H1 (cell line): ENCODE data around the gene APOBEC3G.

ENCODE experiments used
- CTCF ChIP-seq, 3 experiments: IDR thresholded peaks; 1 replicate in 2 of 3; 2 replicates in 1 of 3; pipeline versions ENCODE4 v1.5.1 to v1.6.1; 2011; ENCODE audit warnings: low read length in 3 of 3, mild to moderate bottlenecking in 3 of 3, inconsistent platforms in 2 of 3, low read depth in 1 of 3, moderate library complexity in 1 of 3; ENCODE audit not compliant: insufficient read depth in 1 of 3; ENCODE audit errors: control extremely low read depth in 1 of 3
- EP300 ChIP-seq, 2 experiments: IDR thresholded peaks; 1 replicate in 1 of 2; 2 replicates in 1 of 2; pipeline ENCODE4 v1.6.1; 2011 to 2012; ENCODE audit warnings: low read depth in 2 of 2, low read length in 2 of 2, mild to moderate bottlenecking in 2 of 2, borderline replicate concordance in 1 of 2, inconsistent platforms in 1 of 2, moderate library complexity in 1 of 2
- EZH2 ChIP-seq: fragments of 200-600 bp; sonication (generic); IDR thresholded peaks from 2 replicates; pipeline ENCODE4 v1.7.1; 2012; ENCODE audit warnings: low read depth, mild to moderate bottlenecking, moderate library complexity, low read length, inconsistent platforms; ENCODE audit not compliant: severe bottlenecking
- GTF2F1 ChIP-seq: IDR thresholded peaks from 2 replicates; pipeline ENCODE4 v1.6.1; 2012; ENCODE audit warnings: low read depth, low read length, improper control_type of control experiment, borderline replicate concordance
- POLR2A ChIP-seq, 2 experiments: IDR thresholded peaks; 1 replicate in 1 of 2; 2 replicates in 1 of 2; pipeline ENCODE4 v1.6.1; 2011; ENCODE audit warnings: low read depth in 2 of 2, low read length in 2 of 2, mild to moderate bottlenecking in 2 of 2; ENCODE audit errors: control extremely low read depth in 1 of 2
- POLR2AphosphoS5 ChIP-seq: IDR thresholded peaks from 2 replicates; pipeline ENCODE4 v1.6.1; 2011; ENCODE audit warnings: low read depth, low read length
- RFX5 ChIP-seq: IDR thresholded peaks from 2 replicates; pipeline ENCODE4 v1.6.1; 2011; ENCODE audit warnings: low read depth, low read length, improper control_type of control experiment, borderline replicate concordance
- RNF2 ChIP-seq: fragments of 200-900, 300-1000 bp; sonication (generic); IDR thresholded peaks from 2 replicates; pipeline ENCODE4 v1.7.1; 2016; ENCODE audit warnings: borderline replicate concordance, low read depth, mild to moderate bottlenecking, antibody characterized with exemption, low read length; ENCODE audit not compliant: poor library complexity, severe bottlenecking; ENCODE audit errors: missing control alignments
- SIN3A ChIP-seq, 2 experiments: IDR thresholded peaks in 1 of 2; conservative IDR thresholded peaks in 1 of 2; 2 replicates each; pipeline ENCODE4 v1.6.1; 2011 to 2012; ENCODE audit warnings: low read length in 2 of 2, improper control_type of control experiment in 1 of 2, low read depth in 1 of 2, mild to moderate bottlenecking in 1 of 2
- SP2 ChIP-seq: IDR thresholded peaks from 2 replicates; pipeline ENCODE4 v1.6.1; 2012; ENCODE audit warnings: mild to moderate bottlenecking, low read length, inconsistent platforms
- SRF ChIP-seq: IDR thresholded peaks from 2 replicates; pipeline ENCODE4 v1.6.1; 2011; ENCODE audit warnings: mild to moderate bottlenecking, low read depth, low read length, moderate library complexity
- TAF1 ChIP-seq: IDR thresholded peaks from 2 replicates; pipeline ENCODE4 v1.6.1; 2011; ENCODE audit warnings: mild to moderate bottlenecking, low read depth, low read length

DNA sequence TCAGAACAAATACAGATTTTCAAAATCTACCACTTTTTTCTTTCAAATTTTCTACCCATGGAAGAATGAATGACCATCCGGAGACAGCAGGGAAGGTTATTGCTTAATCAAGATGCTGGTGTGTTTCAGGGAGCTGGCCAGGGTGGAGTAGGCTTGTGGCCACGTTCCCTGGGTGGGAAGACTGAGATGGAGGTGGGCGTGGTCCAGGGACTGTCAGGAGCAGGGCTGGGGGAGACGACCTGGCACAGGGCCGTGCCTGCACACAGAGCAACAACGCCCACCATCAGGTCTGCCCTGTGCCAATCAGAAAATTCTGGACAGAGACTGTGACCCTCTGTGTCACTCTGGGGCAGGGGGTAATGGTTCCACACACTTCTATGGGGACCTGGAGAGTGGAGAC lies 12.9 kb downstream of the APOBEC3G start:
- TF ChIP-seq CTCF (IDR thresholded peaks at IDR 0.05; ENCODE audit: control extremely low read depth in 1 of 3, insufficient read depth in 1 of 3, low read depth in 1 of 3, low read length in 3 of 3) = no peak
- no peak for TF ChIP-seq TAF1
- no peak for TF ChIP-seq POLR2A (IDR thresholded peaks at IDR 0.05; ENCODE audit: control extremely low read depth in 1 of 2, low read depth in 2 of 2, low read length in 2 of 2)
- no peak for TF ChIP-seq SP2
- no peak for TF ChIP-seq EZH2
- TF ChIP-seq POLR2AphosphoS5 = no peak
- no peak for TF ChIP-seq EP300 (IDR thresholded peaks at IDR 0.05; ENCODE audit: borderline replicate concordance in 1 of 2, low read depth in 2 of 2, low read length in 2 of 2)
- no peak for TF ChIP-seq SIN3A (conservative IDR thresholded peaks at IDR 0.05 in 1 of 2, IDR thresholded peaks at IDR 0.05 in 1 of 2; ENCODE audit: low read depth in 1 of 2, low read length in 2 of 2)
- TF ChIP-seq RFX5 = no peak
- TF ChIP-seq RNF2 = no peak
- TF ChIP-seq SRF = no peak
- TF ChIP-seq GTF2F1 = no peak
